GM21423 (cell line): Measurements from ENCODE around the gene NRL.
"Not testable (repeated sequence)": the region's sequence is repeated elsewhere in the genome, so short reads cannot be mapped to it uniquely, and the experiment has no call there.

ENCODE experiments used
- ATAC-seq: cut with Tn5 transposase; IDR thresholded peaks from one replicate; pipeline ENCODE4 v1.9.1; 2021; ENCODE audit warnings: mild to moderate bottlenecking, moderate library complexity; ENCODE audit not compliant: unreplicated experiment

Gene NRL

GRCh38 chr14:24127673-24128072 lies 12.9 kb upstream of the NRL start:
- ATAC-seq = no peak

GRCh38 chr14:24126939-24127338 lies 12.2 kb upstream of the NRL start:
- ATAC-seq = no peak

- ATAC-seq = peak; percentile 63
These were observed 9.0 kb upstream of the NRL start for GRCh38 chr14:24123424-24124417.

DNA sequence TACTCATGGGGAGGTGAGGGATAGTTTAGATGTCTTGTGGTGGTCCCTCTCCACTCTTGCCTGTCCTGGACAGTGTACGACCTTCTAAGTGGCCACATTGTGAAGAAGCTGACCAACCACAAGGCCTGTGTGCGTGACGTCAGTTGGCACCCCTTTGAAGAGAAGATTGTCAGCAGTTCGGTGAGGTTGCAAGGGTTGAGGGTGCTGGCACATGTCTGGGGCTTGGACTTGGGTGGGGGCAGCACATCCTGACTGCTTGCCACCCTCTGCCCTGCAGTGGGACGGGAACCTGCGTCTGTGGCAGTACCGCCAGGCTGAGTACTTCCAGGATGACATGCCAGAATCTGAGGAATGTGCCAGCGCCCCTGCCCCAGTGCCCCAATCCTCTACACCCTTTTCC lies 8.1 kb upstream of the NRL start:
- ATAC-seq = no peak

GRCh38 chr14:24122416-24122815 lies 7.7 kb upstream of the NRL start:
- no peak for ATAC-seq

GRCh38 chr14:24121210-24121609 lies 6.5 kb upstream of the NRL start:
- ATAC-seq = no peak

GRCh38 chr14:24119691-24120090 lies 4.9 kb upstream of the NRL start:
- no peak for ATAC-seq

DNA sequence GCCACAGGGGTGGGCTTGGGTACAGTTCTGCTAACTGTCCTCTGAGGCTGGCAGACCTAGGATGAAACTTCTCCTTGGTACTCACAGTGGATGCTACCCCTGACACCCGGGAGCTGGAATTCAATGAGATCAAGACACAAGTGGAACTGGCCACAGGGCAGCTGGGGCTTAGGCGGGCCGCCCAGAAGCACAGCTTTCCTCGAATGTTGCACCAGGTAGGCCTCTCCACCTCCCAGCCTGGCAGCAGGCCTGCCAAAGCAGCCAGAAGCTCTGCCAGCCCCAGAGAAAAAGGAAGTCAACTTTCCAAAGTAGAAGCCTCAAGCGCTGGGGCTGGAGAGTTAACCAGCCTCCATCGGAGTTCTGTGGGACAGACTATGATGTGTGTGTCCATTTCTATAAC lies 2.4 kb upstream of the NRL start:
- ATAC-seq = no peak

GRCh38 chr14:24116128-24116814 lies 1.5 kb upstream of the NRL start:
- ATAC-seq = no peak

- no peak for ATAC-seq
These were observed 826 bp upstream of the NRL start for GRCh38 chr14:24115422-24116127.

DNA sequence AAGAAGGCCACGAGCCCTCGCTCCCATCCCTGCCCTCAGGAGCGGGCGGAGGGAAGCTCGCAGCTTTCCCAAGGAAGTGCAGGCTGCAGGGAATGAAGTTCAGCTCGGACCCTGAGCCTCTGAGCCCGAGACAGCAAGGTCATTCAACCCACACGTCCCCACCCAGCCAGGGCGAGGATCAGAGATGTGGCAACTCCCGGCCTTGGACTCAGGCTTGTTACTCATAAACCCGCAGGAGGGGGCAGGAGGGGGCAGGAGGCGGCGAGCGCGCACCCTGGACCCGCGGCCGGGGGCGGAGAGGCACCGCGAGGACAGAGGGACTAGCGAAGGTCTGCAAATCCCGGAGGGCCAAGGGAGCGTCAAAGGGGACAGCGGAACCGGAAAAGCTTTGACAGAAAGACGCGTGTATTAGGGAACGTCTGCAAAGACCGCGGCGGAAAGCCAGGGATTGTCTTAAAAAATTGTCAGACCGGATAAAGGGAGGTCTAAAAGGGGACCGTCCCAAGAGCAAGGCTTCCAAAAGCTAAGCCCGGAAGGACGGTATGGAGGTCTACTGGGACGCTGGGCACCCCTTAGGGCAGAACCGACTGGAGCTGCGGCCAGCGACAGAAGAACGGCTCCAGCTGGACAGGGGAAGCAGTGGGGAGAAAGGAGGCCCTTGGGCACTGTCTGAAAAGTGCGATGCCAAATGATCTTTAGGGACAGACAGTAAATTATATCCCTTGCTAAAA lies 783 bp downstream of the NRL start:
- peak; percentile 28 for ATAC-seq

DNA sequence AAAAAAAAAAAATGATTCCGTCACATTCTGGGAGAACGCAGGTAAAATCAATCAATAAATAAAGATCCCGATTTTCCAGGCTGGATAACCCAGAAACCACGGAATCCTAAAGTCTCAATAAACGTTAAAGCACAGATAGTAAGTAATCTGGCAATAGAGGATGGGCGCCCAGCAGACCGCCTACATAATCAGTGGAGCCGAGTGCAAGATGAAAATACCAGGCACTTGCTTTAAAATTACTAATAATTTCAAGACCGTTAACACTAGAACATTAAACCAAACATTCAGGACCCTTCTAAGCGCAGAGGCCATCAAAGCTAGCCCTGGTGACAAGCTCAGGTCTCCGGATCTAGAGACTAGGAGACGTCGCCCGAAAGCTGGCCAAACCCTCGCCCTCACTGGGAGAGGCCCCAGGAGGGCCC lies 1.4 kb downstream of the NRL start:
- ATAC-seq = no peak

GRCh38 chr14:24110523-24110922 lies 4.2 kb downstream of the NRL start:
- no peak for ATAC-seq

GRCh38 chr14:24110060-24110459 lies 4.7 kb downstream of the NRL start:
- ATAC-seq = no peak

DNA sequence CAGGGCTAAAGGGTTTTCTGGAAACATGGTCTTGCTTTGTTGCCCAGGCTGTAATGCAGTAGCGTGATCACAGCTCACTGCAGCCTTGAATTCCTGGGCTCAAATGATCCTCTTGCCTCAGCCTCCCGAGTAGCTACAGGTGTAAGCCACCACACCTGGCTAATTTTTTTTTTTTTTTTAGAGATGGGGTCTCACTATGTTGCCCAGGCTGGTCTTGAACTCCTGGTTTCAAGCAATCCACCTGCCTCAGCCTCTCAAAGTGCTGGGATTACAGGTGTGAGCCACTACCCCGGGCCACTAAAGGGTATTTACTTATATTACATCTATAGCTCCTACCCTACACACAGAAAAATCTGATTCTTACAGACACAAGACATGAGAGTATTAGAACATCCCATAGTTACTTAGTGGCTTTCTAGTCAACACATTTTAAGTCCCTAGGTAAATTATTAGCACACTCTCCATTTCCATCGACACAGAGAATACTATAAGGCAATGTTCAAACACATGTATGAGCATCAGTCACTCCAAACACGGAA lies 6.3 kb downstream of the NRL start:
- no peak for ATAC-seq

DNA sequence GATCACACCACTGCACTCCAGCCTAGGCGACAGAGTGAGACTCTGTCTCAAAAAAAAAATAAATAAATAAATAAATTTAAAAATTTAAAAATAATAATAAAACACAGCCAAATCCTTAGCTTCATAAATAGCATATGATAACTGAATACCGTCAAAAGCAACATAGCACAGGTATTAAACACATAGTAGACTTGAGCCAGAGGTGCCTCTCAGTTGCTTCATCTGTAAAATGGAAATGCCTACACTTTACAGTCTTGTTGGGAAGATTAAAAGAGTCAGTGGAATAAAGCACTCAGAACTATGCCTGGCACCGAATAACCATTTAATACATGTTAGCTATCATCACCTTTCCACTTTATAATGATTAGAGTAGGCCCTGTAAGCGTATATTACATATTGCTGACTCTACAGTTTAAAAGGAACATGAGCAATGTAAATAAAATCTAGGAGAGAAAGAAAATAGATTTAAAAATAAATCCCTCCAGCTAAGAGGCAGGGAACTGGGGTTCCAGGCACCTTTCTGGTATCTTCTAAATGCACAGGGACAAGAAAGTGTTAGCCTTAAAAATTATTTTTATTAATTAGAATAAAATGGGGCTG lies 8.0 kb downstream of the NRL start:
- no peak for ATAC-seq

GRCh38 chr14:24105609-24106239 lies 9.0 kb downstream of the NRL start:
- ATAC-seq = not testable (repeated sequence)

DNA sequence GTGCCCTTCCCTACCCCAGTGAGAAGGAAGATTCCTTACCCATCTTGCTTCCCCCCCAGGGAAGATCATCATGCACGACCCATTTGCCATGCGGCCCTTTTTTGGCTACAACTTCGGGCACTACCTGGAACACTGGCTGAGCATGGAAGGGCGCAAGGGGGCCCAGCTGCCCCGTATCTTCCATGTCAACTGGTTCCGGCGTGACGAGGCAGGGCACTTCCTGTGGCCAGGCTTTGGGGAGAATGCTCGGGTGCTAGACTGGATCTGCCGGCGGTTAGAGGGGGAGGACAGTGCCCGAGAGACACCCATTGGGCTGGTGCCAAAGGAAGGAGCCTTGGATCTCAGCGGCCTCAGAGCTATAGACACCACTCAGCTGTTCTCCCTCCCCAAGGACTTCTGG lies 11.3 kb downstream of the NRL start:
- ATAC-seq = no peak

DNA sequence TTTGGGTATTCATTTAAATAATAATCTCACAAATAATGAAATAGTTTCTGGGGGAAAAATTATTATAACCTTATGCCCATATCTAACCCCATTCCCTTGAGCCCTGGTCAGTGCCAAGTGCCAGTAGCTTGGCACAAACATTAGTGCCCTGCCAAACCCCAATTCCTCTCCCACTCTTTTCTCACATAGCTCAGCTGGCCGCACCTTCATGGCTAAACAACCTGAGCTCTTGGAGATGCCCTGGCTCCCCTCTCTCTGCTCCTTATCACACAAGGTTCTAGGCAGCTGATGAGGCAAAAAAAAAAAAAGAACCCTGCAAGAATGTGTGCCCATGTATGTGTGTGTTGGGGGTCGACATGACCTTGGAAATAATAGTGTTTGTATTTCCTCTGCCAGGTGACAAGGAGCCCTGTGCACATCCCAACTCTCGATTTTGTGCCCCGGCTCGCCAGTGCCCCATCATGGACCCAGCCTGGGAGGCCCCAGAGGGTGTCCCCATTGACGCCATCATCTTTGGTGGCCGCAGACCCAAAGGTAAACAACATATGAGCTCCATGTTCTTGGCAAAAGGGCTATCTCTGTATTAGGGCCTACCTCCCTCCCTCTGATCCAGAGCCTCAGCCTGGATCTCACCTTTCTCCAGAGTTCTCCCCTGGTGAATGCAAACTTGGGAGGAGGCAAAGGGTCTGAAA lies 12.2 kb downstream of the NRL start:
- ATAC-seq = no peak
